ENCODE results near the gene DAPP1. TPM values are rescaled to one million over a fixed set of nuclear protein-coding genes. Genes with fewer than 3 reads are reported as not detected.

DAPP1 gene
- total RNA-seq, 1 experiment from 2014 or later, result 7.9 TPM

DNA sequence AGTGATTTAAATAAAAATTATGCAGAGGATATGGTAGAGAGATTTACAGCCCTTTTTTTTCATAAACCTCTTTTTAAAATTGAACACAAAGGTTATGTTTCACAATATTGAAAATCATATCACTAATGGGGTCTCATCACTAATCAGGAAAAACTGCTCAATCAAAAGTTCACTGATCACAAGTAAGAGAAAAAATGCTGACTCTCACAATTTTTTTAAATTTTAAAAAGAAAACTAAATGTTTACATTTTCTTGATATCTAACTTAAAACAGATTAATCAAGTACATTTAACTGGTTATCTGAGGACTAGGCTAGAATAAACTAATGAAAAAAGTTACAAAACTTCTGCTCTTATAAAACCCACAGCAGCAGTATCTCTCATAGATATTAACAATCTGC is 69.1 kb downstream of the DAPP1 start:
- H3K9me2 ChIP-seq (ENCODE audit: insufficient read depth), result no peaks in the 10 kb centered on the region
- no peak overlapping the region for H3K27ac ChIP-seq
- no peak overlapping the region for H2AFZ ChIP-seq
- POLR2A ChIA-PET (ENCODE audit: unreplicated experiment), result no interaction called here
- DNase-seq, result no peak
- H3K27me3 ChIP-seq (ENCODE audit: insufficient read depth, low read depth), result no peaks in the 10 kb centered on the region
- H3K9me3 ChIP-seq (ENCODE audit: insufficient read depth, low read depth), result no peaks in the 10 kb centered on the region
- TF ChIP-seq EZH2 (IDR thresholded peaks at IDR 0.05; ENCODE audit: low read depth), result no peak
- TF ChIP-seq, protein P1, sequence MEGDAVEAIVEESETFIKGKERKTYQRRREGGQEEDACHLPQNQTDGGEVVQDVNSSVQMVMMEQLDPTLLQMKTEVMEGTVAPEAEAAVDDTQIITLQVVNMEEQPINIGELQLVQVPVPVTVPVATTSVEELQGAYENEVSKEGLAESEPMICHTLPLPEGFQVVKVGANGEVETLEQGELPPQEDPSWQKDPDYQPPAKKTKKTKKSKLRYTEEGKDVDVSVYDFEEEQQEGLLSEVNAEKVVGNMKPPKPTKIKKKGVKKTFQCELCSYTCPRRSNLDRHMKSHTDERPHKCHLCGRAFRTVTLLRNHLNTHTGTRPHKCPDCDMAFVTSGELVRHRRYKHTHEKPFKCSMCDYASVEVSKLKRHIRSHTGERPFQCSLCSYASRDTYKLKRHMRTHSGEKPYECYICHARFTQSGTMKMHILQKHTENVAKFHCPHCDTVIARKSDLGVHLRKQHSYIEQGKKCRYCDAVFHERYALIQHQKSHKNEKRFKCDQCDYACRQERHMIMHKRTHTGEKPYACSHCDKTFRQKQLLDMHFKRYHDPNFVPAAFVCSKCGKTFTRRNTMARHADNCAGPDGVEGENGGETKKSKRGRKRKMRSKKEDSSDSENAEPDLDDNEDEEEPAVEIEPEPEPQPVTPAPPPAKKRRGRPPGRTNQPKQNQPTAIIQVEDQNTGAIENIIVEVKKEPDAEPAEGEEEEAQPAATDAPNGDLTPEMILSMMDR (conservative IDR thresholded peaks at IDR 0.05), result no peak
- peaks cover 26% of the 10 kb centered on the region; the same call in 1 of the 2 replicates for H3K36me3 ChIP-seq (ENCODE audit: low read depth)
- no peak overlapping the region for H3K4me3 ChIP-seq
- no peak overlapping the region for H3K4me2 ChIP-seq
- peaks cover 5% of the 10 kb centered on the region for H4K20me1 ChIP-seq (ENCODE audit: insufficient read depth)
- BruUV-seq (replicated peaks), result no TSS peak
- intact Hi-C loops (cut with micrococcal nuclease; ENCODE audit: unreplicated experiment), result loop anchor here (1.0 to 5.0 kb wide), 4 partner anchors 75 to 422 kb away; no protein-coding TSS in a partner anchor
- peaks cover 4% of the 10 kb centered on the region; the same call in 1 of the 2 replicates for H3K79me2 ChIP-seq (ENCODE audit: low read depth)
- CTCF ChIA-PET, result no interaction called here
- H3K4me1 ChIP-seq (replicated peaks; ENCODE audit: insufficient read depth), result no peaks in the 10 kb centered on the region
- H3F3A ChIP-seq (ENCODE audit: insufficient read depth, low read depth), result no peaks in the 10 kb centered on the region; the same call in 1 of the 2 replicates

DNA sequence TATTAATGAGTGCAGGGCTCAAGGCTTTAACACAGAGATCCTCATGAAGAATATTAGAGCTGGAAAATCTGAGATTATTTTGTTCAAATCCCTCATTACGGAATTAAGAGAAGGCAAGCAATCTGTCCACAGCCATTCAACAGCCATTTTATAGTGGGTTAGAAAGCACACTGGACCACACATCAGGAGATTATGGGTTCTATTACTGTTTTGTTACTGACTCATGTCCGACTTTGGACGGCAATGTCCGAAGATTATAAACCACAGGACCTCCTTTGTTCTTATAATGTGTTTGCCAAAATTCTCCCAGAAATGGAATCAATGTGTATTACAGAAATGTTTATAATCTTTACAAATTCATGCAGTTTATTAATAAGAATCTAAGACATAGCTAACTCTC is 69.5 kb downstream of the DAPP1 start:
- Histone ChIP-seq H2AFZ (no peak overlapping the region), H3K36me3 (ENCODE audit: low read depth) (peaks cover 26% of the 10 kb centered on the region; the same call in 1 of the 2 replicates), H3K27ac (no peak overlapping the region), H3K4me3 (no peak overlapping the region), H3K27me3 (ENCODE audit: insufficient read depth, low read depth) (no peaks in the 10 kb centered on the region), H3K4me2 (no peak overlapping the region), H3K9me2 (ENCODE audit: insufficient read depth) (no peaks in the 10 kb centered on the region), H3K4me1 (replicated peaks; ENCODE audit: insufficient read depth) (no peaks in the 10 kb centered on the region), H3F3A (ENCODE audit: insufficient read depth, low read depth) (no peaks in the 10 kb centered on the region; the same call in 1 of the 2 replicates), H3K79me2 (ENCODE audit: low read depth) (peaks cover 9% of the 10 kb centered on the region), H3K9me3 (ENCODE audit: insufficient read depth, low read depth) (no peaks in the 10 kb centered on the region), H4K20me1 (ENCODE audit: insufficient read depth) (peaks cover 5% of the 10 kb centered on the region)
- DNase-seq, result no peak
- TF ChIP-seq, protein P1 (conservative IDR thresholded peaks at IDR 0.05), result no peak
- TF ChIP-seq EZH2 (IDR thresholded peaks at IDR 0.05; ENCODE audit: low read depth), result no peak
- CTCF ChIA-PET, result no interaction called here
- POLR2A ChIA-PET (ENCODE audit: unreplicated experiment), result interaction anchor here (0.6 kb wide), 1 partner anchor 54 kb away, joined by 4 read pairs; no protein-coding TSS in a partner anchor
- no TSS peak for BruUV-seq (replicated peaks)
- intact Hi-C loops (cut with micrococcal nuclease; ENCODE audit: unreplicated experiment), result loop anchor here (5.0 kb wide), 1 partner anchor 164 kb away; no protein-coding TSS in a partner anchor

DNA sequence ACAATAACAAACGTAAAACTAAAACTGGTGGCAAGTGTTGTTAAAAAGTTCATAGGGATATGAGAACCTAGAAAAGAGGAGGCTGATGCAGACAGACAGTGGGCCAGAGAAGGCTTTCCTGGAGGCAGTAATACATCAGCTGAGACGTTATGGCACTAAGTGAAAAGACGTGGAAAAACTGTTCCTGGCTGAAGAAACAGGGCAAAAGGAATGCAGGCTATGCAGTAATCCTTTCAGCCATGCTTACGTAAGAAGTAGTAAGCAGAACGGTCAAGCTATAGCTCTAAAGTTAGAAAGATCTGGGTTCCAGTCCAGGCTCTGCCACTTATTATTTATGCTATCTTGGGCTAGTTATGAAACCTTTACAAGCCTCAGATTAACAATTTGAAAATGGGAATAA is 71.2 kb downstream of the DAPP1 start:
- CTCF ChIA-PET, result no interaction called here
- no peaks in the 10 kb centered on the region for H3K9me2 ChIP-seq (ENCODE audit: insufficient read depth)
- H3K27me3 ChIP-seq (ENCODE audit: insufficient read depth, low read depth), result no peaks in the 10 kb centered on the region
- H3K9me3 ChIP-seq (ENCODE audit: insufficient read depth, low read depth), result no peaks in the 10 kb centered on the region
- peaks cover 5% of the 10 kb centered on the region for H4K20me1 ChIP-seq (ENCODE audit: insufficient read depth)
- no peak overlapping the region for H3K27ac ChIP-seq
- no peak overlapping the region for H3K4me3 ChIP-seq
- TF ChIP-seq EZH2 (IDR thresholded peaks at IDR 0.05; ENCODE audit: low read depth), result no peak
- TF ChIP-seq, protein P1 (conservative IDR thresholded peaks at IDR 0.05), result no peak
- no TSS peak for BruUV-seq (replicated peaks)
- H3K4me1 ChIP-seq (replicated peaks; ENCODE audit: insufficient read depth), result 0 out of 2 replicates have a peak, but pooled peaks cover 7% of the 10 kb centered on the region
- H3F3A ChIP-seq (ENCODE audit: insufficient read depth, low read depth), result peaks cover 5% of the 10 kb centered on the region
- H3K79me2 ChIP-seq (ENCODE audit: low read depth), result peaks cover 26% of the 10 kb centered on the region
- peaks cover 14% of the 10 kb centered on the region; the same call in 1 of the 2 replicates for H3K36me3 ChIP-seq (ENCODE audit: low read depth)
- POLR2A ChIA-PET (ENCODE audit: unreplicated experiment), result no interaction called here
- no peak overlapping the region for H3K4me2 ChIP-seq
- DNase-seq, result no peak
- H2AFZ ChIP-seq, result no peak overlapping the region
- intact Hi-C loops (cut with micrococcal nuclease; ENCODE audit: unreplicated experiment), result loop anchor here (5.0 kb wide), 1 partner anchor 166 kb away; no protein-coding TSS in a partner anchor

Measured in PC-9 (cell line).